Hepatocyte (in vitro differentiated cells): ENCODE results near the gene CELA2A. TPM values are rescaled to one million over a fixed set of nuclear protein-coding genes. Genes with fewer than 3 reads are reported as not detected.

ENCODE experiments used
- DNase-seq: peaks from one replicate; pipeline ENCODE4 v3.0.0-alpha.2; 2016; ENCODE audit warnings: low spot score
- H2AFZ ChIP-seq: fragments of 200-600 bp; sonication (generic); 2 replicates; pipeline ENCODE4 v1.6.0; 2016; ENCODE audit warnings: antibody characterized with exemption, mild to moderate bottlenecking
- H3K27ac ChIP-seq: fragments of 200-600 bp; sonication (generic); 2 replicates; pipeline ENCODE4 v1.5.1; 2016; ENCODE audit warnings: mild to moderate bottlenecking
- H3K27me3 ChIP-seq: fragments of 200-600 bp; sonication (generic); 2 replicates; pipeline ENCODE4 v1.6.1; 2016
- H3K36me3 ChIP-seq: fragments of 200-600 bp; sonication (generic); replicated peaks from 2 replicates; pipeline ENCODE4 v1.5.1; 2016; ENCODE audit warnings: low read depth; ENCODE audit not compliant: insufficient read depth
- H3K4me1 ChIP-seq: fragments of 200-600 bp; sonication (generic); 2 replicates; pipeline ENCODE4 v1.5.1; 2016; ENCODE audit warnings: mild to moderate bottlenecking, moderate library complexity; ENCODE audit not compliant: insufficient read depth
- H3K4me2 ChIP-seq: fragments of 200-600 bp; sonication (generic); 2 replicates; pipeline ENCODE4 v1.6.0; 2016
- H3K4me3 ChIP-seq: fragments of 200-600 bp; sonication (generic); 2 replicates; pipeline ENCODE4 v1.5.1; 2016; ENCODE audit warnings: mild to moderate bottlenecking
- H3K79me2 ChIP-seq: fragments of 200-600 bp; sonication (generic); 2 replicates; pipeline ENCODE4 v1.6.0; 2017; ENCODE audit warnings: mild to moderate bottlenecking
- H3K9me2 ChIP-seq: fragments of 200-600 bp; sonication (generic); replicated peaks from 2 replicates; pipeline ENCODE4 v1.6.0; 2017; ENCODE audit warnings: mild to moderate bottlenecking; ENCODE audit not compliant: insufficient read depth
- H3K9me3 ChIP-seq: fragments of 200-600 bp; sonication (generic); 2 replicates; pipeline ENCODE4 v1.5.1; 2016; ENCODE audit warnings: low read depth, mild to moderate bottlenecking
- H4K20me1 ChIP-seq: fragments of 200-600 bp; sonication (generic); 2 replicates; pipeline ENCODE4 v1.6.0; 2016; ENCODE audit warnings: mild to moderate bottlenecking; ENCODE audit not compliant: insufficient read depth, poor library complexity, severe bottlenecking
- EZH2 ChIP-seq: fragments of 200-600 bp; sonication (generic); IDR thresholded peaks from 2 replicates; pipeline ENCODE4 v1.6.1; 2016; ENCODE audit warnings: antibody characterized with exemption, mild to moderate bottlenecking, borderline replicate concordance
- EZH2phosphoT487 ChIP-seq: fragments of 200-600 bp; sonication (generic); IDR thresholded peaks from one replicate; pipeline ENCODE4 v1.6.1; 2018; ENCODE audit warnings: antibody characterized with exemption, mild to moderate bottlenecking, low read depth, moderate library complexity; ENCODE audit not compliant: unreplicated experiment, severe bottlenecking
- WGBS: methylation state at CpG from one replicate; pipeline ENCODE4 v1.1.6; 2016; ENCODE audit warnings: low lambda C conversion rate; ENCODE audit errors: missing lambda C conversion rate; 5-methylcytosine and 5-hydroxymethylcytosine counted together
- polyA plus RNA-seq: library from polyadenylated mRNA; unstranded; fragments of >200 nt; fragmentation: Nextera tagmentation; extraction: Ambion mirVana; gene quantifications from 2 replicates; pipeline ENCODE4 v1.2.1, GENCODE V29; 2016
- total RNA-seq: library from RNA; depleted of rRNA; stranded (reverse); fragments of >200 nt; gene quantifications from 2 replicates; pipeline ENCODE4 v1.2.3, GENCODE V29; 2014
- TF ChIP-seq, protein P1 (sequence below): fragments of 200-600 bp; sonication (generic); IDR thresholded peaks from 2 replicates; pipeline ENCODE4 v1.5.1; 2016; ENCODE audit warnings: antibody characterized with exemption, mild to moderate bottlenecking; ENCODE audit not compliant: poor library complexity

Gene CELA2A
- total and polyA plus RNA-seq, 2 experiments from 2014 or later: 2.2 to 5.6 TPM

DNA sequence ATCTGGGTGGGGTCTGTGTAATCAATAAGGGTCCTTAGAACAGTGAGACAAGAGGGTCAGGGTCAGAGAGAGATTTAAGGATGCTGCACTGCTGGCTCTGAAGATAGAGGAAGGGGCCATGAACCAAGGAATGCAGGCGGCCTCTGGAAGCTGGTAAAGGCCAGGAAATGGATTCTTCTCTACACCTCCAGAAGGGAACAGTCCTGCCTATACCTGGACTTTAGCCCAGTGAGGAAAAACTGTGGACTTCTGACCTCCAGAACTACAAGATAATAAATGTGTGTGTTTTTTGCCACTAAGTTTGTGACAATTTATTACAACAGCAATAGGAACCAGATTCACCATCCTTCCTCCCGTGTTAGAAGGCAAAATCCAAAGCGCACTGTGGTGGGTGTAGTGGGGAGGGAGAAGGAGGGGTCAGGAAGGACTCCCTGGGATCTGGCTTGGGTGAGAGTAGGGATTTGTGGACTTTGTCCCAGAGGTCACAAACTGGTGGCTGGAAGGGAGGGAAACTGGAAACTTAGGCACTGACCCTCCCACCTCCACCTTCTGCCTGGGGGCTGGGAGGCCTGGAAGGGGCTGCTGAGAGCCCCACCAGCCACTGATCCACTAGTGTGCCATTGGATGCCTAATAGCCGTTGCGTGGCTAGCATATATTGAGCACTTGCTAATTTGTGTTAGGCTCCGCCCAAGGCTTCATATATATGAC is 5.4 kb upstream of the CELA2A start:
- H2AFZ ChIP-seq: no peak overlapping the region
- no peaks in the 10 kb centered on the region for H3K36me3 ChIP-seq
- no peaks in the 10 kb centered on the region for H3K27me3 ChIP-seq
- no peaks in the 10 kb centered on the region for H3K79me2 ChIP-seq
- TF ChIP-seq, protein P1, sequence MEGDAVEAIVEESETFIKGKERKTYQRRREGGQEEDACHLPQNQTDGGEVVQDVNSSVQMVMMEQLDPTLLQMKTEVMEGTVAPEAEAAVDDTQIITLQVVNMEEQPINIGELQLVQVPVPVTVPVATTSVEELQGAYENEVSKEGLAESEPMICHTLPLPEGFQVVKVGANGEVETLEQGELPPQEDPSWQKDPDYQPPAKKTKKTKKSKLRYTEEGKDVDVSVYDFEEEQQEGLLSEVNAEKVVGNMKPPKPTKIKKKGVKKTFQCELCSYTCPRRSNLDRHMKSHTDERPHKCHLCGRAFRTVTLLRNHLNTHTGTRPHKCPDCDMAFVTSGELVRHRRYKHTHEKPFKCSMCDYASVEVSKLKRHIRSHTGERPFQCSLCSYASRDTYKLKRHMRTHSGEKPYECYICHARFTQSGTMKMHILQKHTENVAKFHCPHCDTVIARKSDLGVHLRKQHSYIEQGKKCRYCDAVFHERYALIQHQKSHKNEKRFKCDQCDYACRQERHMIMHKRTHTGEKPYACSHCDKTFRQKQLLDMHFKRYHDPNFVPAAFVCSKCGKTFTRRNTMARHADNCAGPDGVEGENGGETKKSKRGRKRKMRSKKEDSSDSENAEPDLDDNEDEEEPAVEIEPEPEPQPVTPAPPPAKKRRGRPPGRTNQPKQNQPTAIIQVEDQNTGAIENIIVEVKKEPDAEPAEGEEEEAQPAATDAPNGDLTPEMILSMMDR: no peak
- no peak for TF ChIP-seq EZH2
- no peak for TF ChIP-seq EZH2phosphoT487
- 91% methylated on average over 6 of the region's 6 CpGs for WGBS
- peaks cover 6% of the 10 kb centered on the region for H3K4me1 ChIP-seq
- no peak overlapping the region for H3K27ac ChIP-seq
- no peaks in the 10 kb centered on the region for H3K9me3 ChIP-seq
- no peak for DNase-seq
- H3K4me3 ChIP-seq: no peak overlapping the region
- no peaks in the 10 kb centered on the region for H3K9me2 ChIP-seq
- H3K4me2 ChIP-seq: no peak overlapping the region
- no peaks in the 10 kb centered on the region for H4K20me1 ChIP-seq

DNA sequence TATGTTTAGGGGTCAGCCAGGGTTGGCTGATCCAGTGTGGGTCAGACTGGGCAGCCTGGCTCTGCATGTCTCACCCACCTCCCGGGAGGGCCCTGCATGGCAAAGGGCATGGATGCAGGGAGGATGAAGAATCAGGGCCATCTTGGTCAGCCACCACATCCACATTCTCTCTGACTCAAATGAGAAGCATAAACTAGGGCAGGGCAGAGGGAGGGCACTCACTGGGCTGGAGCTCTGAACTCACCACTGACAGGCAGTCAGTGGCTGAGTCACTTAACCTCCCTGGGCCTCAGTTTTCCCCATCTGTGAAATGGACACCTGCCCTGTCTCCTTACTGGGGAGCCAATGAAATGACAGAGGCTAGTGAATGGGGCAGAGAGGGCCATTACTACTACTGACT is 4.3 kb upstream of the CELA2A start:
- Histone ChIP-seq H3K27ac (no peak overlapping the region), H2AFZ (no peak overlapping the region), H3K9me2 (no peaks in the 10 kb centered on the region), H3K4me2 (no peak overlapping the region), H3K9me3 (no peaks in the 10 kb centered on the region), H4K20me1 (no peaks in the 10 kb centered on the region), H3K4me1 (peaks cover 6% of the 10 kb centered on the region), H3K4me3 (no peak overlapping the region), H3K79me2 (no peaks in the 10 kb centered on the region), H3K36me3 (no peaks in the 10 kb centered on the region), H3K27me3 (no peaks in the 10 kb centered on the region)
- TF ChIP-seq EZH2phosphoT487 (no peak), EZH2 (no peak)
- TF ChIP-seq, protein P1: no peak
- 92% methylated on average over 1 of the region's 1 CpG for WGBS
- DNase-seq: no peak

DNA sequence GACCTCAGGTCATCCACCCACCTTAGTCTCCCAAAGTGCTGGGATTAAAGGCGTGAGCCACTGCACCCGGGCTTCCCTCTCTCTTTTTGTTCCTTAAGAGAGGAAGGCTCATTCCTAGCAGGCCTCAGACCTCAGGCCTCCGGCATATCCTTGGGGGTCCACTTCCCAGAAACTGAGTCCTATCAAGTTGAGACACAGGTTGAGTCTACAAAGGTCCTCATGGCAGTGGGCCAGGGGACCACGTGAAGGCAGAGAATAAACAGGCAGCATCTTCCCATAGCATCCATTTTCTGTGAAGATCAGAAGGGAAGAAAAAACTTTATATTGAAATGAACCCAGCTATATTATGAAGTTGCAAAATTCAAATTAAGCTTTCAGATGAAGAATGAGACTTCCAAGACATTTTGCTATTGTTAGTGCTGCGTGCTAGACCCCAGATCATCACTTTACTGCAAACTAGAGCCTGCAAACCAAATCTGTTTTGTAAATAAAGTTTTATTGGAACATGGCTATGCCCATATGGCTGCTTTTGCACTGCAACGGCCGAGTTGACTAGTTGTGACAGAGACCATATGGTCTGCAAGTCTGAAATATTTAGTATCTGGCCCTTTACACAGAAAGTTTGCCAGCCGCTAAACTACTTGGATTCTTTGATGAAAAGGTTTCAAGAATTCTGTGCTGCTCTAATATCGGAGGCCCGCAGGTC is 3.5 kb upstream of the CELA2A start:
- Histone ChIP-seq H2AFZ (no peak overlapping the region), H3K27ac (no peak overlapping the region), H3K4me2 (no peak overlapping the region), H3K9me3 (no peaks in the 10 kb centered on the region), H3K4me3 (no peak overlapping the region), H4K20me1 (no peaks in the 10 kb centered on the region), H3K9me2 (no peaks in the 10 kb centered on the region), H3K36me3 (no peaks in the 10 kb centered on the region), H3K27me3 (no peaks in the 10 kb centered on the region), H3K4me1 (peaks cover 6% of the 10 kb centered on the region), H3K79me2 (no peaks in the 10 kb centered on the region)
- DNase-seq: no peak
- TF ChIP-seq, protein P1: no peak
- TF ChIP-seq EZH2: no peak
- TF ChIP-seq EZH2phosphoT487: no peak
- 72% methylated on average over 10 of the region's 10 CpGs for WGBS
